ENCODE data around the gene MLH3. TPM values are rescaled to one million over a fixed set of nuclear protein-coding genes. Genes with fewer than 3 reads are reported as not detected.

Gene MLH3
- total RNA-seq, 6 donors from 2014 or later, result 15.9 to 87.0 (median 24.5) TPM

- Histone ChIP-seq H3K27ac (no peak overlapping the region), H3K36me3 (no peaks in the 10 kb centered on the region), H3K4me1 (no peaks in the 10 kb centered on the region), H3K4me3 (no peak overlapping the region), H3K9me3 (no peaks in the 10 kb centered on the region), H3K27me3 (no peaks in the 10 kb centered on the region)
- WGBS, 2 donors, result 71 to 79% methylated on average over 4 of the region's 4 CpGs
- no peak for ATAC-seq (ENCODE audit: low FRiP score in 2 of 2)
- DNase-seq, result no peak
- no peak for TF ChIP-seq POLR2A (IDR thresholded peaks at IDR 0.05)
- no peak for TF ChIP-seq POLR2AphosphoS5 (IDR thresholded peaks at IDR 0.05)
- no peak for TF ChIP-seq CTCF (IDR thresholded peaks at IDR 0.05)
- no peak for TF ChIP-seq EP300 (IDR thresholded peaks at IDR 0.05)
Observed at GRCh38 chr14:74988131-74988530, 63.1 kb downstream of the MLH3 start.

- H3K9me3 ChIP-seq, result no peaks in the 10 kb centered on the region
- H3K36me3 ChIP-seq, result no peaks in the 10 kb centered on the region
- peaks cover 0 to 8% (median 5%) of the 10 kb centered on the region in 4 donors for H3K4me1 ChIP-seq
- no peak overlapping the region for H3K4me3 ChIP-seq
- TF ChIP-seq CTCF (IDR thresholded peaks at IDR 0.05) (no peak), POLR2AphosphoS5 (IDR thresholded peaks at IDR 0.05) (no peak), POLR2A (IDR thresholded peaks at IDR 0.05) (no peak), EP300 (IDR thresholded peaks at IDR 0.05) (no peak)
- no peak for ATAC-seq (ENCODE audit: low FRiP score in 2 of 2)
- H3K27me3 ChIP-seq, result no peaks in the 10 kb centered on the region
- no peak overlapping the region for H3K27ac ChIP-seq
- 89 to 92% methylated on average over 4 to 6 of the region's 6 CpGs for WGBS, 2 donors
- no peak for DNase-seq
Observed at GRCh38 chr14:74985806-74986205, 65.5 kb downstream of the MLH3 start.

- Histone ChIP-seq H3K36me3 (no peaks in the 10 kb centered on the region), H3K27me3 (no peaks in the 10 kb centered on the region), H3K4me1 (peaks cover 0 to 10% (median 6%) of the 10 kb centered on the region in 4 donors), H3K9me3 (no peaks in the 10 kb centered on the region), H3K27ac (no peak overlapping the region), H3K4me3 (no peak overlapping the region)
- no peak for TF ChIP-seq CTCF (IDR thresholded peaks at IDR 0.05)
- TF ChIP-seq EP300 (IDR thresholded peaks at IDR 0.05), result no peak
- TF ChIP-seq POLR2AphosphoS5 (IDR thresholded peaks at IDR 0.05), result no peak
- no peak for TF ChIP-seq POLR2A (IDR thresholded peaks at IDR 0.05)
- no peak for DNase-seq
- WGBS, 2 donors, result 75 to 85% methylated on average over 10 of the region's 10 CpGs
- ATAC-seq (ENCODE audit: low FRiP score in 2 of 2), result no peak
Observed at GRCh38 chr14:74985028-74985310, 66.3 kb downstream of the MLH3 start.

- WGBS, 2 donors, result 76 to 85% methylated on average over 15 to 16 of the region's 16 CpGs
- H3K4me3 ChIP-seq, result no peak overlapping the region
Observed at GRCh38 chr14:74984236-74985027, 66.8 kb downstream of the MLH3 start.

More at GRCh38 chr14:74984236-74985027, 66.8 kb downstream of the MLH3 start:
- TF ChIP-seq CTCF (IDR thresholded peaks at IDR 0.05) (no peak), POLR2A (IDR thresholded peaks at IDR 0.05) (no peak), EP300 (IDR thresholded peaks at IDR 0.05) (no peak), POLR2AphosphoS5 (IDR thresholded peaks at IDR 0.05) (no peak)
- DNase-seq (no peak), ATAC-seq (ENCODE audit: low FRiP score in 2 of 2) (no peak)
- Histone ChIP-seq H3K36me3 (no peaks in the 10 kb centered on the region), H3K9me3 (no peaks in the 10 kb centered on the region), H3K27ac (no peak overlapping the region), H3K4me1 (peaks cover 0 to 10% (median 6%) of the 10 kb centered on the region in 4 donors), H3K27me3 (no peaks in the 10 kb centered on the region)

Measured in upper lobe of left lung (tissue), 6 donors.